Bronchus fibroblast of lung (primary cell): Measurements from ENCODE around the gene LIN9. TPM values are rescaled to one million over a fixed set of nuclear protein-coding genes. Genes with fewer than 3 reads are reported as not detected.

Experiments used
- total RNA-seq: library from RNA; depleted of rRNA; stranded (reverse); fragments of >200 nt; gene quantifications from 2 replicates; pipeline ENCODE4 v1.2.3, GENCODE V29; 2015

LIN9 gene, protein sequence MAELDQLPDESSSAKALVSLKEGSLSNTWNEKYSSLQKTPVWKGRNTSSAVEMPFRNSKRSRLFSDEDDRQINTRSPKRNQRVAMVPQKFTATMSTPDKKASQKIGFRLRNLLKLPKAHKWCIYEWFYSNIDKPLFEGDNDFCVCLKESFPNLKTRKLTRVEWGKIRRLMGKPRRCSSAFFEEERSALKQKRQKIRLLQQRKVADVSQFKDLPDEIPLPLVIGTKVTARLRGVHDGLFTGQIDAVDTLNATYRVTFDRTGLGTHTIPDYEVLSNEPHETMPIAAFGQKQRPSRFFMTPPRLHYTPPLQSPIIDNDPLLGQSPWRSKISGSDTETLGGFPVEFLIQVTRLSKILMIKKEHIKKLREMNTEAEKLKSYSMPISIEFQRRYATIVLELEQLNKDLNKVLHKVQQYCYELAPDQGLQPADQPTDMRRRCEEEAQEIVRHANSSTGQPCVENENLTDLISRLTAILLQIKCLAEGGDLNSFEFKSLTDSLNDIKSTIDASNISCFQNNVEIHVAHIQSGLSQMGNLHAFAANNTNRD
- 6.9 and 7.6 TPM in 2 replicates for total RNA-seq

DNA sequence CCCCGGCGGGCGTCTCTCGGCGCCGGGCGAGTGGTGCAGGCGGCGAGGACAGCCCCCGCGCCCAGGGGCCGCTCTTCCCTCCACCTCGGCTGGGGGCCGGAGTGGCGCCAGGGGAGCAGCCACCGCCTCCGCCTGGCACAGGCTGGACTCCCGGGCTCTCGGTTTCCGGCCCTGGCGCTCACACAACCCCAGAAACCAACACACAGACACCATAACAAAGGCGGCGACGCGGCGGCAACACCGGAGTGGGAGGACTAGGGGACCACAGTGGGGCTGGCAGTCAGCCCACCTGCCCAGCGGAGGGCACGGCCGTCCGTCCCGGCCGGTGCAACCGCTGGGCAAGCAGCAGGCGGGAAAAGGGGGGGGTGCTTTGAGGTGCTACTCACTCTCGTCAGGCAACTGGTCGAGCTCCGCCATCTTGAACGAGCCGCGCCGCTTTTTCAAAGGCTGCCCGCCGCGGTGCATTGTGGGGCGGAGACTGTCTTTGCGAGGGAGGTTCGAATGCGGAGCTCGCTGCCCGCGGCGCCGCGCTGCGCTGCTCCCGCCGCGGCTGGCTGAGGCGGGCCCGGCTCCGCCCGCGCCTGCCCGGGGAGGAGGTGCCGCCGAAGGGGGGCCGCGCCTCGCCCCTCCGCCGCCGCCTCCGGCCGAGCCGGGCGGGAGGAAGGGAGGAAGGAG, at the start of gene LIN9:
Gene LIN9 (minus strand): TSS at position 442 of the 675 bp plus-strand sequence. CDS start 25 bp downstream, at position 417.

DNA sequence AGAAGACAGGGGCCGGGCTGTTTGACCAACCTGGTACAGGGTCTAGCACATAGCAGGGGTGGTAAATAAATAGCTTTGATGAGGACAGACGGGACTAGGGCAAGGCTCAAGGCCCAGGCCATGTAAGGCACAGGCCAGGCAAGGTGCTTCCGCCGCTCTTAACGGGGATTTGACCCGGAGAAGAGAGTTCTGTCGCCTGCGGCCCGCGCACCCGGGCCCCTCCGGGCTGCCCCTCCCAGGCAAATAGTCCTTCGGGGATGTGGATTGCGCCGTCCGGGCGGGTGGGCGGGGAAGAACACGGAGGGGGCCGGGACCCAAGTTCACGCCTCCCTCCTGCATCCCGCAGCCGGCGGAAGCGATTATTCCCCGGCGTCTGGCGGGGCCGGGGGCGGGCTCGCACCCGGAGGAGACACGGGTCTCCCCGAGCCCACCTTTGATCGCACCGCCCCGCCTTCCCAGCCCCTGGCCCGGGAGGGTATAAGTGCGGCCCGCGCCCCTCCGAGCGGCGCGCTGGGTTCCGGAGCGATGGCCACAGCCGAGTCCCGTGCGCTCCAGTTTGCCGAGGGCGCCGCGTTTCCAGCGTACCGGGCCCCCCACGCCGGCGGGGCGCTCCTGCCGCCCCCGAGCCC, 85.7 kb downstream of the LIN9 start, which contains the start of gene MIXL1:
Gene MIXL1 (plus strand): TSS at position 508 of the 629 bp plus-strand sequence. CDS start 18 bp downstream, at position 526.

DNA sequence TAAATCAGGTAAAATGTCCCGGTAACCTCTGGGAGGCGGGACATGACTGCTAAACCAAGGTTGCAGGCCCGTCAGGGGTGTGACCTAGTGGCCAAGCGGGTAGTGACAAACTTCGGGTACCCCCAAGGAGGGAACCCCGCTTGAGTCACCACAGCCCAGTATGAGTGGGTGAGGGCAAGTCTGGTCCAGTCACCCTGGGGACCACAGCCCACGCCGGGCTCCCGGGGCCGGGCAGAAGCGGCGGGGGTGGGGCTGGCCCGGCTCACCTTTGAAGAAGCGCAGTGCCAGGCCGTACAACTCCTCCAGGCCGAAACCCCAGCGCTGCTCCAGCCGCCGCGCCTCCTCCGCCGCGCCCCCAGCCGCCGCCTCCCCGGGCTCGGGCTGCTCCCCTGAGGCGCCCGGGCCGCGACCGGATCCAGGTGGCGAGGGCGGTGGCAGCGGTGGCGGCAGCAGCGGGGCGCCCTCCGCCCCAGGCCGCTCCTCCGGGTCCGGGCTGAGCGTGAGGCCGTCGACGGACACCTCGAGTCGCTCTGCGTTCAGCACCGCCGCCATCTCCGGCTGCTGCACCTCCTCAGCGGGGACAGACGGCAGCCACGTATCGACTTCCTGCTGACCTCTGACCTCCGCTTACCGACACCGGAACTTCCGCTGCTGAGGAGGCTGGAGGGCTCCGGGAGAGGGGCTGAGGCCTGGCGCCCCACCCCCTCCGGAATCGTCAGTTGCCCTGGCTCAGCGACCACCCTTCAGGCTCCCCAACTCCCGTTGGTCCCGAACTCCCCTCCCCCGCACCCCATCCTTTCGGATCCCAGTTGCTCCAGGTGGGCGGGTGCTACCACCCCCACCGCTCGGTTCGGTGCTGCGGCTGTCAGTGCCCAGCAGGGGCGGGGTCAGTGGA, 122.6 kb downstream of the LIN9 start, which contains the start of gene ACBD3:
Gene ACBD3 (minus strand): TSS at position 618 of the 895 bp plus-strand sequence. CDS start 66 bp downstream, at position 552.

Other genes starting within 250 kb of the LIN9 start
- gene H3-3A, start 246.4 kb downstream of the LIN9 start, total RNA-seq = 245 and 254 TPM in 2 replicates
- gene ACBD3, start 122.4 kb downstream of the LIN9 start, total RNA-seq = 37.0 and 40.7 TPM in 2 replicates
- not detected in 2 replicates for gene MIXL1, start 85.5 kb downstream of the LIN9 start, total RNA-seq
- gene PARP1, start 98.9 kb upstream of the LIN9 start, total RNA-seq = 154 and 157 TPM in 2 replicates
- not detected in 2 replicates for gene STUM, start 239.6 kb upstream of the LIN9 start, total RNA-seq